GM10266 (cell line): Measurements from ENCODE around the gene CENPA.

Experiments
- DNase-seq: peaks from one replicate; pipeline ENCODE4 v3.0.0; 2012; ENCODE audit errors: extremely low spot score
- TF ChIP-seq, protein P1 (sequence below): IDR thresholded peaks from 2 replicates; pipeline ENCODE4 v1.5.1; 2012; ENCODE audit warnings: mild to moderate bottlenecking, low read depth; ENCODE audit not compliant: control insufficient read depth, insufficient read depth; ENCODE audit errors: missing control alignments

CENPA gene

GRCh38 chr2:26801328-26801727 is 15.5 kb downstream of the CENPA start:
- no peak for DNase-seq
- TF ChIP-seq, protein P1, sequence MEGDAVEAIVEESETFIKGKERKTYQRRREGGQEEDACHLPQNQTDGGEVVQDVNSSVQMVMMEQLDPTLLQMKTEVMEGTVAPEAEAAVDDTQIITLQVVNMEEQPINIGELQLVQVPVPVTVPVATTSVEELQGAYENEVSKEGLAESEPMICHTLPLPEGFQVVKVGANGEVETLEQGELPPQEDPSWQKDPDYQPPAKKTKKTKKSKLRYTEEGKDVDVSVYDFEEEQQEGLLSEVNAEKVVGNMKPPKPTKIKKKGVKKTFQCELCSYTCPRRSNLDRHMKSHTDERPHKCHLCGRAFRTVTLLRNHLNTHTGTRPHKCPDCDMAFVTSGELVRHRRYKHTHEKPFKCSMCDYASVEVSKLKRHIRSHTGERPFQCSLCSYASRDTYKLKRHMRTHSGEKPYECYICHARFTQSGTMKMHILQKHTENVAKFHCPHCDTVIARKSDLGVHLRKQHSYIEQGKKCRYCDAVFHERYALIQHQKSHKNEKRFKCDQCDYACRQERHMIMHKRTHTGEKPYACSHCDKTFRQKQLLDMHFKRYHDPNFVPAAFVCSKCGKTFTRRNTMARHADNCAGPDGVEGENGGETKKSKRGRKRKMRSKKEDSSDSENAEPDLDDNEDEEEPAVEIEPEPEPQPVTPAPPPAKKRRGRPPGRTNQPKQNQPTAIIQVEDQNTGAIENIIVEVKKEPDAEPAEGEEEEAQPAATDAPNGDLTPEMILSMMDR, result no peak

DNA sequence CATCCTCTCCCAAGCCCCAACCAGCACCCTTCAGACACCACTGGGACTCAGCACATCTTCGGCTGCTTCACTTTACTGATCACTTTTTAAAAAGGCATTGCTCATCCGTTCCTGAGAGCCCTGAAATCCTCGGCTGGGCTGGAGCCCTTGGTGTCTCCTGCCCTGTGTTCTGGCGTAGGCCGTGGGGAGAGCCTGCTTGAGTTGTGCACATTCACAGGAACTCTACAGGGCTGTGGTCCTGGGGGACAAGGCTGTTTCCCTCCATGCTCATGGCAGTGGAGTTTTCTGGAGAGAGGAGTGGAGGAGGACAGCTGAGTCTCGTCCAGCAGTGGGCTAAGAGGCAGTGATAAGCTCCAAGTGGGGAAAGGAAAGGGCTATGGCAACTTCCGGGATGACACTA is 15.9 kb downstream of the CENPA start:
- no peak for DNase-seq
- TF ChIP-seq, protein P1, result no peak

GRCh38 chr2:26805241-26805676 is 19.4 kb downstream of the CENPA start:
- DNase-seq, result no peak
- TF ChIP-seq, protein P1, result no peak

DNA sequence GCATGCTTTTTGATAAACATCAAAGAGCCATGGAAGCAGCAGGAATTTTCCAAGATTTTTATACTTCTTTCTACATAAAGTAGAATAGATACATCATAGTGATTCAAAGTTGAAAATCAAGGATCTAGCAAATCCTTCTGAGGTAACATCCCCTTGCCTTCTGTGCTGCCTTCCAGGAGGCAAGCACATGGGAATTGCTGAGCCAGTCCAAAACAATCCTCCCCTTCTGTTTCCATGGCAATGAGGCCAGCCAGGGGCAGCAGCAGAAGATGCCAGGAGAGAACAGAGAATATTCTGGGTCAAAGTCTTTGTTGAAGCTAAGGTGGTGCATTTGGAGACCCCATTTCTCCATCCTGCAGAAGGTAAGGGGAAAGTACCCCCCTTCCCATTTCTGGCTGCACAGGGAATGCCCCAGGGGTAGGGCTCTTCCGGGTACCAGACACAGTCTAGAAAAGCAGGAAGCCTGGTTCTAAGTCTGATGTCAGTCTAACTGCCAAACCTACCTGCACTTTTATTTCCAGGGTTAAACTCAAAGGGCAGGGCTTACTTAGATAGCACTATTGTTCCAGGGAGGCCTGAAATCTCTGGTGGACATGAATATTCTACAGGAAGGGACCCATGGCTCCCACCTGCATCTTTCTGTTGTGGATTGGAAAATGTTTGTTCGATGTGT is 22.1 kb downstream of the CENPA start:
- TF ChIP-seq, protein P1, result no peak
- no peak for DNase-seq

- no peak for DNase-seq
- TF ChIP-seq, protein P1, result no peak
Measured at GRCh38 chr2:26809211-26809610, 23.4 kb downstream of the CENPA start.

GRCh38 chr2:26809876-26810577 is 24.2 kb downstream of the CENPA start:
- DNase-seq, result no peak

More at GRCh38 chr2:26809876-26810577, 24.2 kb downstream of the CENPA start:
- TF ChIP-seq, protein P1, result no peak
